Measurements from ENCODE around the gene TCHP.

TCHP gene

GRCh38 chr12:109966546-109966945 is 66.5 kb downstream of the TCHP start:
- no peak for DNase-seq

- DNase-seq, result no peak
Observed at GRCh38 chr12:109967383-109968031, 67.4 kb downstream of the TCHP start.

Measured in AML-193 (cell line).